Cardiac muscle cell (in vitro differentiated cells and primary cell): ENCODE measurements around the gene ABAT. TPM values are rescaled to one million over a fixed set of nuclear protein-coding genes. Genes with fewer than 3 reads are reported as not detected.
"Not testable (repeated sequence)": the region's sequence is repeated elsewhere in the genome, so short reads cannot be mapped to it uniquely, and the experiment has no call there.

Experiments used
- DNase-seq, 2 donors: peaks; one replicate each; pipeline versions ENCODE4 v3.0.0 to v3.0.0-alpha.2; 2010 to 2017; ENCODE audit warnings: low read depth in 1 of 2, low spot score in 1 of 2
- H3K27ac ChIP-seq: fragments of 200-600 bp; sonication (generic); 2 replicates; pipeline ENCODE4 v1.5.1; 2016
- H3K27me3 ChIP-seq: fragments of 200-600 bp; sonication (generic); 2 replicates; pipeline ENCODE4 v1.6.0; 2016; ENCODE audit warnings: control low read depth
- H3K36me3 ChIP-seq: fragments of 200-600 bp; sonication (generic); 2 replicates; pipeline ENCODE4 v1.5.1; 2016; ENCODE audit warnings: control low read depth
- H3K4me1 ChIP-seq: fragments of 200-600 bp; sonication (generic); 2 replicates; pipeline ENCODE4 v1.8.1; 2017; ENCODE audit warnings: low read depth, mild to moderate bottlenecking, mixed run types
- H3K4me3 ChIP-seq: fragments of 200-600 bp; sonication (generic); 2 replicates; pipeline ENCODE4 v1.5.1; 2016; ENCODE audit warnings: mild to moderate bottlenecking
- H3K9me3 ChIP-seq: fragments of 200-600 bp; sonication (generic); 2 replicates; pipeline ENCODE4 v1.5.1; 2017; ENCODE audit warnings: low read depth, mild to moderate bottlenecking, control low read depth
- CTCF ChIP-seq: IDR thresholded peaks from 2 replicates; pipeline ENCODE4 v1.5.1; 2012; ENCODE audit warnings: low read depth, mild to moderate bottlenecking, low read length
- polyA plus RNA-seq: library from polyadenylated mRNA; unstranded; fragments of >200 nt; fragmentation: Nextera tagmentation; extraction: Ambion mirVana; gene quantifications from 2 replicates; pipeline ENCODE4 v1.2.1, GENCODE V29; 2016
- total RNA-seq: library from RNA; depleted of rRNA; stranded (reverse); fragments of >200 nt; gene quantifications from 2 replicates; pipeline ENCODE4 v1.2.3, GENCODE V29; 2016

The ABAT gene
- total and polyA plus RNA-seq, 2 experiments from 2014 or later, result 54.4 to 71.4 TPM

GRCh38 chr16:8796469-8797363, 122.3 kb downstream of the ABAT start:
- Histone ChIP-seq H3K27ac (peak overlapping the region; percentile 33), H3K36me3 (peaks cover under 1% of the 10 kb centered on the region), H3K27me3 (no peaks in the 10 kb centered on the region), H3K4me3 (peak overlapping the region; percentile 63), H3K9me3 (no peaks in the 10 kb centered on the region), H3K4me1 (peaks cover 7% of the 10 kb centered on the region)
- no peak for DNase-seq
- no peak for TF ChIP-seq CTCF

GRCh38 chr16:8797364-8798173, 123.2 kb downstream of the ABAT start, which contains the start of the genes PMM2 and TMEM186:
Gene PMM2, plus strand, starts transcription at chr16:8797839. Its CDS starts 44 bp downstream, at chr16:8797883.
Gene TMEM186, minus strand, starts transcription at chr16:8797639. Its CDS starts 25 bp downstream, at chr16:8797614.
- peak within 1 kb of the TSS; percentile 63 for H3K4me3 ChIP-seq
- DNase-seq, result peak; percentile 97 to 98
- H3K9me3 ChIP-seq, result no peaks in the 10 kb centered on the region
- no peaks in the 10 kb centered on the region for H3K27me3 ChIP-seq
- TF ChIP-seq CTCF, result no peak
- H3K4me1 ChIP-seq, result peaks cover 7% of the 10 kb centered on the region
- peak within 1 kb of the TSS; percentile 52 for H3K27ac ChIP-seq
- peaks cover 8% of the 10 kb centered on the region for H3K36me3 ChIP-seq

- no peaks in the 10 kb centered on the region for H3K27me3 ChIP-seq
- peak overlapping the region; percentile 63 for H3K4me3 ChIP-seq
- no peak for DNase-seq
- peak overlapping the region; percentile 52 for H3K27ac ChIP-seq
- no peaks in the 10 kb centered on the region for H3K9me3 ChIP-seq
- H3K4me1 ChIP-seq, result peaks cover 7% of the 10 kb centered on the region
- TF ChIP-seq CTCF, result no peak
- peaks cover 11% of the 10 kb centered on the region for H3K36me3 ChIP-seq
Observed at GRCh38 chr16:8798174-8798527, 123.7 kb downstream of the ABAT start.

GRCh38 chr16:8798535-8799157, 124.2 kb downstream of the ABAT start:
- no peaks in the 10 kb centered on the region for H3K9me3 ChIP-seq
- H3K27me3 ChIP-seq, result no peaks in the 10 kb centered on the region
- DNase-seq, result peak in 1 of 2 donors; percentile 3
- no peak for TF ChIP-seq CTCF
- H3K36me3 ChIP-seq, result peaks cover 14% of the 10 kb centered on the region
- H3K27ac ChIP-seq, result peak overlapping the region; percentile 52
- H3K4me3 ChIP-seq, result peak overlapping the region; percentile 63
- peaks cover 7% of the 10 kb centered on the region for H3K4me1 ChIP-seq

- peaks cover 37% of the 10 kb centered on the region for H3K36me3 ChIP-seq
- TF ChIP-seq CTCF, result no peak
Observed at GRCh38 chr16:8801701-8802100, 127.3 kb downstream of the ABAT start.

GRCh38 chr16:8803733-8804132, 129.3 kb downstream of the ABAT start:
- not testable (repeated sequence) for H3K27me3 ChIP-seq
- H3K36me3 ChIP-seq, result peaks cover 55% of the 10 kb centered on the region

More at GRCh38 chr16:8801701-8802100, 127.3 kb downstream of the ABAT start:
- Histone ChIP-seq H3K4me1 (peaks cover 7% of the 10 kb centered on the region), H3K27me3 (no peaks in the 10 kb centered on the region), H3K27ac (no peak overlapping the region), H3K9me3 (no peaks in the 10 kb centered on the region), H3K4me3 (no peak overlapping the region)
- DNase-seq, result no peak

More at GRCh38 chr16:8803733-8804132, 129.3 kb downstream of the ABAT start:
- not testable (repeated sequence) for H3K4me1 ChIP-seq, DNase-seq, H3K9me3 ChIP-seq, H3K27ac ChIP-seq, H3K4me3 ChIP-seq
